Hepatocyte (in vitro differentiated cells): ENCODE measurements around the gene RPTOR. TPM values are rescaled to one million over a fixed set of nuclear protein-coding genes. Genes with fewer than 3 reads are reported as not detected.

ENCODE experiments used
- DNase-seq: peaks from one replicate; pipeline ENCODE4 v3.0.0-alpha.2; 2016; ENCODE audit warnings: low spot score
- H2AFZ ChIP-seq: fragments of 200-600 bp; sonication (generic); 2 replicates; pipeline ENCODE4 v1.6.0; 2016; ENCODE audit warnings: antibody characterized with exemption, mild to moderate bottlenecking
- H3K27ac ChIP-seq: fragments of 200-600 bp; sonication (generic); 2 replicates; pipeline ENCODE4 v1.5.1; 2016; ENCODE audit warnings: mild to moderate bottlenecking
- H3K27me3 ChIP-seq: fragments of 200-600 bp; sonication (generic); 2 replicates; pipeline ENCODE4 v1.6.1; 2016
- H3K36me3 ChIP-seq: fragments of 200-600 bp; sonication (generic); replicated peaks from 2 replicates; pipeline ENCODE4 v1.5.1; 2016; ENCODE audit warnings: low read depth; ENCODE audit not compliant: insufficient read depth
- H3K4me1 ChIP-seq: fragments of 200-600 bp; sonication (generic); 2 replicates; pipeline ENCODE4 v1.5.1; 2016; ENCODE audit warnings: mild to moderate bottlenecking, moderate library complexity; ENCODE audit not compliant: insufficient read depth
- H3K4me2 ChIP-seq: fragments of 200-600 bp; sonication (generic); 2 replicates; pipeline ENCODE4 v1.6.0; 2016
- H3K4me3 ChIP-seq: fragments of 200-600 bp; sonication (generic); 2 replicates; pipeline ENCODE4 v1.5.1; 2016; ENCODE audit warnings: mild to moderate bottlenecking
- H3K79me2 ChIP-seq: fragments of 200-600 bp; sonication (generic); 2 replicates; pipeline ENCODE4 v1.6.0; 2017; ENCODE audit warnings: mild to moderate bottlenecking
- H3K9me2 ChIP-seq: fragments of 200-600 bp; sonication (generic); replicated peaks from 2 replicates; pipeline ENCODE4 v1.6.0; 2017; ENCODE audit warnings: mild to moderate bottlenecking; ENCODE audit not compliant: insufficient read depth
- H3K9me3 ChIP-seq: fragments of 200-600 bp; sonication (generic); 2 replicates; pipeline ENCODE4 v1.5.1; 2016; ENCODE audit warnings: low read depth, mild to moderate bottlenecking
- H4K20me1 ChIP-seq: fragments of 200-600 bp; sonication (generic); 2 replicates; pipeline ENCODE4 v1.6.0; 2016; ENCODE audit warnings: mild to moderate bottlenecking; ENCODE audit not compliant: insufficient read depth, poor library complexity, severe bottlenecking
- EZH2 ChIP-seq: fragments of 200-600 bp; sonication (generic); IDR thresholded peaks from 2 replicates; pipeline ENCODE4 v1.6.1; 2016; ENCODE audit warnings: antibody characterized with exemption, mild to moderate bottlenecking, borderline replicate concordance
- EZH2phosphoT487 ChIP-seq: fragments of 200-600 bp; sonication (generic); IDR thresholded peaks from one replicate; pipeline ENCODE4 v1.6.1; 2018; ENCODE audit warnings: antibody characterized with exemption, mild to moderate bottlenecking, low read depth, moderate library complexity; ENCODE audit not compliant: unreplicated experiment, severe bottlenecking
- WGBS: methylation state at CpG from one replicate; pipeline ENCODE4 v1.1.6; 2016; ENCODE audit warnings: low lambda C conversion rate; ENCODE audit errors: missing lambda C conversion rate; 5-methylcytosine and 5-hydroxymethylcytosine counted together
- polyA plus RNA-seq: library from polyadenylated mRNA; unstranded; fragments of >200 nt; fragmentation: Nextera tagmentation; extraction: Ambion mirVana; gene quantifications from 2 replicates; pipeline ENCODE4 v1.2.1, GENCODE V29; 2016
- total RNA-seq: library from RNA; depleted of rRNA; stranded (reverse); fragments of >200 nt; gene quantifications from 2 replicates; pipeline ENCODE4 v1.2.3, GENCODE V29; 2014
- TF ChIP-seq, protein P1 (sequence below): fragments of 200-600 bp; sonication (generic); IDR thresholded peaks from 2 replicates; pipeline ENCODE4 v1.5.1; 2016; ENCODE audit warnings: antibody characterized with exemption, mild to moderate bottlenecking; ENCODE audit not compliant: poor library complexity

The RPTOR gene
- total and polyA plus RNA-seq, 2 experiments from 2014 or later: 14.1 to 20.6 TPM

DNA sequence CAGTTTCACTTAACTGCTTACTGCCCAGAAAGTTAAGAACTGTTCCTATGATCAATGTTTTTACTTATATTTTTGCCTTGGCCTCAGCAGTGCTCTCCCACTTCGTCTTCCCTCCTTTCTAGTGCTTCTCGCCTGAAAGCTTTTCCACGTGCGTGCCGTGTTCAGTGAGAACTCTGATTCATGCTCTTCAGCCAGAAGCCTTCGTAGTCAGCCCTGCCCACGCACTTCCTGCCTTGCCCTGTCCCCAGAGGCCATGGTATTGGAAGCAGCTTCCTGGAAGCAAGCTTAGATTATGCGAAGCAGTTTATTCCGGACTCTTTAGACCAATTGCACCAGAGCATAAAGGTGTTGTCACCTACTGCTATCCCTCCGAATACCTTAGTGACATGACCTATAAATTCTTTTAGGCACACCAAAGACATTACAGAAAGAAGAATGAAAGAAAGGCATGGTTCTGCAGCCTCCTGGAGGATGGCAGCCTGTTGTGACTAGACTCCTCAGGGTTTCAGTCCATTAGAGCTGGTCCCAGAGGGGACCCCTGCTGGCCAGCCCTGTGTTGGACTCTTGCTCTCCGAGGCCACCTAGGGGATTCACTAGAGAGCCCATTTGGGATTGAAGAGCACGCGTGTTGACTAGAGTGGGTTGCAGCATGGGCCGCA, 105.2 kb downstream of the RPTOR start:
- H3K27me3 ChIP-seq: no peaks in the 10 kb centered on the region
- H3K36me3 ChIP-seq: no peaks in the 10 kb centered on the region
- no peak overlapping the region for H3K4me2 ChIP-seq
- H3K4me1 ChIP-seq: peaks cover 13% of the 10 kb centered on the region
- TF ChIP-seq, protein P1, sequence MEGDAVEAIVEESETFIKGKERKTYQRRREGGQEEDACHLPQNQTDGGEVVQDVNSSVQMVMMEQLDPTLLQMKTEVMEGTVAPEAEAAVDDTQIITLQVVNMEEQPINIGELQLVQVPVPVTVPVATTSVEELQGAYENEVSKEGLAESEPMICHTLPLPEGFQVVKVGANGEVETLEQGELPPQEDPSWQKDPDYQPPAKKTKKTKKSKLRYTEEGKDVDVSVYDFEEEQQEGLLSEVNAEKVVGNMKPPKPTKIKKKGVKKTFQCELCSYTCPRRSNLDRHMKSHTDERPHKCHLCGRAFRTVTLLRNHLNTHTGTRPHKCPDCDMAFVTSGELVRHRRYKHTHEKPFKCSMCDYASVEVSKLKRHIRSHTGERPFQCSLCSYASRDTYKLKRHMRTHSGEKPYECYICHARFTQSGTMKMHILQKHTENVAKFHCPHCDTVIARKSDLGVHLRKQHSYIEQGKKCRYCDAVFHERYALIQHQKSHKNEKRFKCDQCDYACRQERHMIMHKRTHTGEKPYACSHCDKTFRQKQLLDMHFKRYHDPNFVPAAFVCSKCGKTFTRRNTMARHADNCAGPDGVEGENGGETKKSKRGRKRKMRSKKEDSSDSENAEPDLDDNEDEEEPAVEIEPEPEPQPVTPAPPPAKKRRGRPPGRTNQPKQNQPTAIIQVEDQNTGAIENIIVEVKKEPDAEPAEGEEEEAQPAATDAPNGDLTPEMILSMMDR: peak; percentile 44
- TF ChIP-seq EZH2phosphoT487: no peak
- TF ChIP-seq EZH2: no peak
- no peaks in the 10 kb centered on the region for H3K9me2 ChIP-seq
- H4K20me1 ChIP-seq: peaks cover 9% of the 10 kb centered on the region
- 70% methylated on average over 14 of the region's 14 CpGs for WGBS
- H3K9me3 ChIP-seq: no peaks in the 10 kb centered on the region
- peaks cover 68% of the 10 kb centered on the region for H3K79me2 ChIP-seq
- no peak overlapping the region for H3K4me3 ChIP-seq
- DNase-seq: peak; percentile 55
- peak overlapping the region; percentile 42 for H3K27ac ChIP-seq
- H2AFZ ChIP-seq: no peak overlapping the region

DNA sequence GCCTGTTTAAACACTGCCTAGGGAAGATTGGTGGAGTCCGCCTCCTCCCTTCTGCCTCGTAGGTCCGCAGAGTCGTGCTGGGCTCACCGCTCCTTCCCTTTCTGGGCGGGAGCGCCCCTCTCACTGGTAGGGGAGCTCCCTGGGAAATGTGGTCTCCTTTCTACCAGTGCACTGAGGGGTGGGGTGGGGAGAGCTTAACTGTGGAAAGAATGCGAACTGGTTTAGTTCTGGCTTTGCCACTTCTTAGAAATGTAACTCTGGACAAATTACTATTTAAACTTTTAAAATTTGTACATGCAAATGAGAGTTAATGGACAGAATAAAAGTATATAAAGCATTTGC, 105.7 kb downstream of the RPTOR start:
- no peak for DNase-seq
- Histone ChIP-seq H3K27ac (peak overlapping the region; percentile 18), H3K9me3 (no peaks in the 10 kb centered on the region), H3K36me3 (no peaks in the 10 kb centered on the region), H3K79me2 (peaks cover 66% of the 10 kb centered on the region), H3K4me3 (no peak overlapping the region), H3K4me2 (no peak overlapping the region), H3K27me3 (no peaks in the 10 kb centered on the region), H3K4me1 (peaks cover 13% of the 10 kb centered on the region), H4K20me1 (peaks cover 9% of the 10 kb centered on the region), H3K9me2 (no peaks in the 10 kb centered on the region), H2AFZ (no peak overlapping the region)
- no peak for TF ChIP-seq EZH2phosphoT487
- TF ChIP-seq, protein P1: peak; percentile 1
- 71% methylated on average over 8 of the region's 8 CpGs for WGBS

DNA sequence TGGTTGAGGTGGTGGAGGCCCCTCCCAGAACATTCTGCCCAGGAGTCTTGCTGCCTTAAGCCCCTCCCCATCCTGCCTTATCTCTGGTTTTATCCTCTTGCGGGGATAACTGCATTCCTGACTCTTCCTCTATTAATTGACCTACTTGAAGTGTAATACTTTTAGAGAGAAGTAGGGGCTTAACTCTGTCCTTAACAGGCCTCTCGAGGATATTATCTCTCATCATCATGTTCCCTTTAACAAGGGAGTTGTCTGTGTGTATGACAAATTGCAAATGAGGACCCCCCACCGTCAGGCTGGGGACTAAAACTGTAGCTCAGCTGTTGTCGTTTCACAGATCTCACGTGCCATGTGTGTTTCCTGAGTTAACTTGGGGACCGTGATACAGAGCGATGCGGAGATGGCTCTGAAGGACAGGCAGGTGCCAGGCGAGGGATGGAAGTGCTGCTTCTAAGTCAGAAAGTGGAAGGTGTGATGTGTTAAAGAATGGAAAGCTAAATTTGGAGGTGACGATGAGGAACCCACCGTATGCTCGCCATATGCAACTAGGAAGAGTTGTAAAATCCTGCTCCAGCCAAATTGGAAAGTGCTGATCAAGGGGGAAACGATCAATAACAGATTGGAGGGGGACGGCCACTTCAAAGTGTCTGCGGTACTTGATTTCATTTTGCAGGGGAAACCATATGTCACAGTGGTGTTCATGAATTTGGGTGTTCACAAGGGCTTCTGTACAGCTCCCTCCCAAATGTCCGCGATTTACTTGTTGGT, 106.3 kb downstream of the RPTOR start:
- Histone ChIP-seq H3K27ac (no peak overlapping the region), H3K36me3 (no peaks in the 10 kb centered on the region), H3K79me2 (peaks cover 66% of the 10 kb centered on the region), H3K9me2 (no peaks in the 10 kb centered on the region), H3K27me3 (no peaks in the 10 kb centered on the region), H4K20me1 (peaks cover 9% of the 10 kb centered on the region), H3K4me1 (peaks cover 13% of the 10 kb centered on the region), H2AFZ (no peak overlapping the region), H3K4me3 (no peak overlapping the region), H3K4me2 (no peak overlapping the region), H3K9me3 (no peaks in the 10 kb centered on the region)
- 77% methylated on average over 17 of the region's 17 CpGs for WGBS
- TF ChIP-seq EZH2: no peak
- TF ChIP-seq, protein P1: no peak
- no peak for DNase-seq
